Activated CD8-positive, alpha-beta T cell treated with anti-CD3 and anti-CD28 coated beads for 36 hours (primary cell): Measurements from ENCODE around the gene GPR55. TPM values are rescaled to one million over a fixed set of nuclear protein-coding genes. Genes with fewer than 3 reads are reported as not detected.
A peak's percentile ranks its signal among the peaks of the same experiment; 100 is the strongest.

ENCODE experiments used
- ATAC-seq: fragments of 200-7000 bp; cut with Tn5 transposase; one replicate; pipeline ENCODE4 v1.10.0; 2021; ENCODE audit warnings: mild to moderate bottlenecking, moderate library complexity
- CTCF ChIA-PET: fragments of 350-600 bp; sonication (Branson Sonifier 250); formaldehyde crosslinking; loops from one replicate; lab custom pipeline; 2021; ENCODE audit warnings: antibody characterized with exemption; lab: Charles Lee
- POLR2A ChIA-PET: fragments of 350-600 bp; sonication (Branson Sonifier 250); formaldehyde crosslinking; loops from one replicate; lab custom pipeline; 2021; ENCODE audit warnings: antibody characterized with exemption; lab: Charles Lee
- DNase-seq: peaks from one replicate; pipeline ENCODE4 v3.0.0-alpha.2; 2020
- H3K27ac Mint-ChIP-seq: one replicate; pipeline ENCODE4 v1.8.0; 2021; ENCODE audit warnings: mild to moderate bottlenecking, mixed read lengths
- H3K27me3 Mint-ChIP-seq: one replicate; pipeline ENCODE4 v1.8.0; 2021; ENCODE audit warnings: mixed read lengths
- H3K36me3 Mint-ChIP-seq: one replicate; pipeline ENCODE4 v1.8.0; 2021; ENCODE audit warnings: low read depth, mixed read lengths
- H3K4me1 Mint-ChIP-seq: one replicate; pipeline ENCODE4 v1.8.0; 2021; ENCODE audit warnings: low read depth, mixed read lengths
- H3K4me3 Mint-ChIP-seq: one replicate; pipeline ENCODE4 v1.8.0; 2021; ENCODE audit warnings: mild to moderate bottlenecking, moderate library complexity, mixed read lengths
- H3K9me3 Mint-ChIP-seq: one replicate; pipeline ENCODE4 v1.8.0; 2021; ENCODE audit warnings: mixed read lengths
- intact Hi-C: fragments of 100-400 bp; cut with micrococcal nuclease; formaldehyde crosslinking; loops from one replicate; pipeline ENCODE4 v1.10.0; 2022
- total RNA-seq, 2 experiments: library from RNA; stranded (reverse); gene quantifications; one replicate each; pipeline ENCODE4 v1.2.3, GENCODE V29; 2021
- TF ChIP-seq, protein P1 (sequence below): fragments of 200-600 bp; IDR thresholded peaks from one replicate; pipeline ENCODE4 v1.8.0; 2022; ENCODE audit warnings: antibody characterized with exemption, mild to moderate bottlenecking

Gene GPR55
- total RNA-seq, 2 experiments from 2014 or later = 5.0 to 5.3 TPM

DNA sequence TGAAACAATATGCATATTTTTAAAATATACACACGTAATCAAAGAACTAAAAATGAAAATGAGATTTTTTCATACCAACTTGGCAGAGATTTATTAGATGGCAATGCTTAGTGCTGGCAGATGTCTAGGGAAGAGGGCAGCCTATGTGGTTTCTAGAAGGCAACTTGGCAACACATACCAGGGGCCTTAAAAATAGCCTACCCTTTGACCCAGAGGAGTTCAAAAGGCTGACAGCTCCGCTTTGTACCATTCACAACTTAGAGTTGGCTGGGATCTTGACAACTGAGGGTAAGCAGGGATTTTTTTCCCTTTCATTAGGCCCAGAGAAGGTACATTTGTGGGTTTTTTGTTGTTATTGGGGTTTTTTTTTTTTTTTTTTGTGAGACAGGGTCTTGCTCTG, 26.4 kb upstream of the GPR55 start:
- H3K27ac Mint-ChIP-seq = no peak overlapping the region
- CTCF ChIA-PET = interaction anchor here (1.0 kb wide), 1 partner anchor 26 kb away, joined by 3 read pairs; no protein-coding TSS in a partner anchor
- H3K4me1 Mint-ChIP-seq = peaks cover 52% of the 10 kb centered on the region
- TF ChIP-seq, protein P1, sequence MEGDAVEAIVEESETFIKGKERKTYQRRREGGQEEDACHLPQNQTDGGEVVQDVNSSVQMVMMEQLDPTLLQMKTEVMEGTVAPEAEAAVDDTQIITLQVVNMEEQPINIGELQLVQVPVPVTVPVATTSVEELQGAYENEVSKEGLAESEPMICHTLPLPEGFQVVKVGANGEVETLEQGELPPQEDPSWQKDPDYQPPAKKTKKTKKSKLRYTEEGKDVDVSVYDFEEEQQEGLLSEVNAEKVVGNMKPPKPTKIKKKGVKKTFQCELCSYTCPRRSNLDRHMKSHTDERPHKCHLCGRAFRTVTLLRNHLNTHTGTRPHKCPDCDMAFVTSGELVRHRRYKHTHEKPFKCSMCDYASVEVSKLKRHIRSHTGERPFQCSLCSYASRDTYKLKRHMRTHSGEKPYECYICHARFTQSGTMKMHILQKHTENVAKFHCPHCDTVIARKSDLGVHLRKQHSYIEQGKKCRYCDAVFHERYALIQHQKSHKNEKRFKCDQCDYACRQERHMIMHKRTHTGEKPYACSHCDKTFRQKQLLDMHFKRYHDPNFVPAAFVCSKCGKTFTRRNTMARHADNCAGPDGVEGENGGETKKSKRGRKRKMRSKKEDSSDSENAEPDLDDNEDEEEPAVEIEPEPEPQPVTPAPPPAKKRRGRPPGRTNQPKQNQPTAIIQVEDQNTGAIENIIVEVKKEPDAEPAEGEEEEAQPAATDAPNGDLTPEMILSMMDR = no peak
- peaks cover 7% of the 10 kb centered on the region for H3K27me3 Mint-ChIP-seq
- intact Hi-C loops = loop anchor here (2.0 kb wide), 1 partner anchor 33 kb away; no protein-coding TSS in a partner anchor
- POLR2A ChIA-PET = interaction anchor here (0.9 to 1.7 kb wide), 4 partner anchors 23 to 34 kb away, joined by 3 to 6 read pairs (median 4); no protein-coding TSS in a partner anchor
- no peaks in the 10 kb centered on the region for H3K36me3 Mint-ChIP-seq
- no peak for ATAC-seq
- no peak overlapping the region for H3K4me3 Mint-ChIP-seq
- no peak for DNase-seq
- H3K9me3 Mint-ChIP-seq = no peaks in the 10 kb centered on the region

DNA sequence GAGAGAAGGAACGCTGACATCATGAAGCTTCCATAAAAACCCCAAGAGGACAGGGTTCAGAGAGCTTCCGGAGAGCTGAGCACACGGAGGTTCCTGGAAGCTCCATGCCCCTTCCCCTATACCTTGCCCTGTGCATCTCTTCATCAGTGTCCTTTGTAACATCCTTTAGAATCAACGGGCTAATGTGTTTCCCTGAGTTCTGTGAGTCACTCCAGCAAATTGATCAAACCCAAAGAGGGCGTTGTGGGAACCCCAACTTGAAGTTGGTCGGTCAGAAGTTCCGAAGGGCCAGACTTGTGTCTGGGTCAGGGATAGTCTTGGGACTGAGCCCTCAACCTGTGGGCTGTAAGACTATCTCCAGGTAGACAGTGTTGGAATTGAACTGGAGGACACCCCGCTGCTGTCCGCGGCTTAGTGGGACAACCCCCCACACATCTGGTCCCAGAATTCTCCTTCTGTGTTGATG, 25.9 kb upstream of the GPR55 start:
- intact Hi-C loops = loop anchor here (2.0 kb wide), 1 partner anchor 34 kb away; no protein-coding TSS in a partner anchor
- DNase-seq (no peak), ATAC-seq (no peak)
- Mint-ChIP-seq H3K9me3 (no peaks in the 10 kb centered on the region), H3K36me3 (peaks cover 4% of the 10 kb centered on the region), H3K4me1 (peaks cover 55% of the 10 kb centered on the region), H3K27ac (peak overlapping the region; percentile 62), H3K4me3 (no peak overlapping the region), H3K27me3 (peaks cover 7% of the 10 kb centered on the region)
- CTCF ChIA-PET = interaction anchor here (0.6 to 5.7 kb wide), 4 partner anchors 25 to 102 kb away, joined by 3 to 41 read pairs (median 3); no protein-coding TSS in a partner anchor
- TF ChIP-seq, protein P1 = no peak
- POLR2A ChIA-PET = interaction anchor here (0.9 to 1.7 kb wide), 5 partner anchors 24 to 502 kb away, joined by 3 to 11 read pairs (median 5); partner anchors contain the start of gene GPR55

DNA sequence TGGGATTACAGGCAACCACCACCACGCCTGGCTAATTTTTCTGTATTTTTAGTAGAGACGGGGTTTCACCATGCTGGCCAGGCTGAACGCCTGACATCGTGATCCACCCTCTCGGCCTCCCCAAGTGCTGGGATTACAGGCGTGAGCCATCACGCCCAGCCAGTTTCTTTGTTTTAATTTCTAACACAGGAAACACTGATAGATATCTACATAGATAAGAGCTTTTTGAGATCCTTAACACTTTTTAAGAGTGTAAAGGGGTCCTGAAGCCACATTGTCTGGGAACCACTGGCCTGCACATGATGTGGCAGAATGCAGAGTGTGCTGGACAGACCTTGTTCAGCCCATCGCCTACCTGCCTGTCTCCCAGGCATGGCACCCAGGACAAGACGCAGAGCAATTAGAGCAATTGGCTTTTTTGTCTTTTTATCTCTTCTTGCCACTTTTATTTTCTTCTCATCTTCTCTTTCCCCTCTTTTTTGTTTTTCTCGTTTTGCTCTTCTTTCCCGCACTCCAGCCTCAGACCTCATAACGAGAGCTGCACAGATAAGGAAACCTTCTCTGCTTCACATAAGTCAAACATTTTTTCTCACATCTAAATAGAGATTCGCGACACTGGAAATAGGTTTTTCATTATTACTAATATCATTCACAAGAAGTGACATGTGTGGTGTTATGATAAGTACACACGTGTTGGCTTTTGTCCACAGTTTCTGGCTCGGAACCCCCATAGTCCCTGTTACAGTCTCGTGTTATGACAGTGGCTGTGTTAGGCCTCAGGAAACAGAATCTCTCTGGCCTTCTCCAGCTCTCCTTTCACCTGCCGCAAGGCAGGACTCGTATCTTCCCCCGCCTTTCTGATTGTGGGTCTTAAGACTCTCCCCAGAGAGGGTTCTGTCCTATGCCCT, 25.2 kb upstream of the GPR55 start:
- Mint-ChIP-seq H3K4me3 (no peak overlapping the region), H3K27me3 (peaks cover 4% of the 10 kb centered on the region), H3K27ac (peak overlapping the region; percentile 62), H3K9me3 (no peaks in the 10 kb centered on the region), H3K4me1 (peaks cover 51% of the 10 kb centered on the region), H3K36me3 (peaks cover 4% of the 10 kb centered on the region)
- CTCF ChIA-PET = interaction anchor here (0.6 to 5.7 kb wide), 6 partner anchors 24 to 102 kb away, joined by 3 to 41 read pairs (median 4); partner anchors contain the start of gene GPR55
- POLR2A ChIA-PET = interaction anchor here (0.9 to 4.2 kb wide), 6 partner anchors 25 to 503 kb away, joined by 3 to 19 read pairs (median 6); partner anchors contain the start of gene GPR55
- DNase-seq (peak; percentile 41), ATAC-seq (peak; percentile 32)
- intact Hi-C loops = loop anchor here (2.0 kb wide), 1 partner anchor 35 kb away; no protein-coding TSS in a partner anchor
- TF ChIP-seq, protein P1 = no peak

DNA sequence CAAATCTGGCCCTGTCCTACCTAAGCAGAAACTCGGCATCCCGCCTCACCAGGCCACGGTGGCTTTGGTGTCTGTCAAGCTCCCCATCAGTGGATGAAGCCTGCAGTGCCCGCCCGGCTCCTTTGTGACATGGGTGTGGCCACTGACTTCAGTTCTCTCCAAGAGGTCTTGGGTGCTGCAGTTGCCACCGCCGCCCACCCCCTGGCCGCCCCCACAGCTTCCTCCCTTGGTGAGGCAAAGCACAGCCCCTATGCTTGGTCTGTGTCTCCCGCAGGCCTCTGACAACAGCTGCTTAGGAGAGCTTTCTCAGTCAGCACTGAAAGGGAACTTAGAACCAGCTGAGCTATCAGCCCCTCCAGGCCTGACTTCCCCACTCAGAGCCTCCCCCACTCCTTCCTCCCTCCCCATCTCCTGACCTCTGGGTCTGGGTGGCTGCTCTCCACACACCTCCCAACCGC, 22.9 kb upstream of the GPR55 start:
- ChIA-PET CTCF (interaction anchor here (0.8 to 5.7 kb wide), 8 partner anchors 12 to 123 kb away, joined by 3 to 41 read pairs (median 4); partner anchors contain the start of gene GPR55), POLR2A (interaction anchor here (0.7 to 4.2 kb wide), 8 partner anchors 8 to 46 kb away, joined by 3 to 19 read pairs (median 5); partner anchors contain the start of gene GPR55)
- ATAC-seq (peak; percentile 19), DNase-seq (peak; percentile 62)
- Mint-ChIP-seq H3K9me3 (no peaks in the 10 kb centered on the region), H3K27me3 (no peaks in the 10 kb centered on the region), H3K27ac (peak overlapping the region; percentile 60), H3K36me3 (peaks cover 8% of the 10 kb centered on the region), H3K4me1 (peaks cover 48% of the 10 kb centered on the region), H3K4me3 (peak overlapping the region; percentile 49)
- intact Hi-C loops = no loop called here
- TF ChIP-seq, protein P1 = no peak
